ENCODE results near the gene IRF3.

The IRF3 gene

DNA sequence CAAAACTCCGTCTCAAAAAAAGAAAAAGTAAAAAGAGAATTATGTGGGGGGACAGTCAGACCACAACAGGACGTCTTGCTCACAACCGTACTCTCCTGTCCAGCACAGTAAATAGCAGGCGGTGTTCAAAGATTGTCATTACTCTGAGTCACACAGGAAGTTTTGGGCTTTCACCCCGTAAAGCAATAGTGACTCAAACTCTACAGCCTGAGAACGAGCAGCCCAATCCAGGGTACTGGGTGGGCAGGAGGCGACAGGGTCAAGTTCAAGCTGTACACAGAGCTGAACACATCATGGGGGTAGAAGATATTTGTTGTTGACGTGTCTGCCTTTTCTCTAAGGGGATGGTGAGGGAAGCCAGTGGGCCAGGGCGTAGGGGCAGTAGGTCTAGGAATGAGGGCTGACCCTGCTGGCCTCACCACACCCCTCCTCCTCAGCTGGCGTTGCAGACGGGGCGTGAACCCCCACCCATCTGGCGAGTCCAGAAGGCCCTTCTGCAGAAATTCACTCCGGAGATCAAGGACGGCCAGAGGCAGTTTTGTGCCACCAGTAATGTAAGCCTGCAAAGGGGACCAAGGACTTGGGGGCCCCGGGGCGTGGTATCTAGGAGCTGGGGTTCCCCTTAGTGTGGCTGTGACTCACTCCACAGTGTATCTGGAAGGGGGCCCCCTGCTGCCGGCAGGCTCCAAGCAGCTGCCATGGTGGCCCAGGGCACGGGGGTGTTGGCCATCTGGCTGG is 51.4 kb downstream of the IRF3 start:
- DNase-seq, result no peak

DNA sequence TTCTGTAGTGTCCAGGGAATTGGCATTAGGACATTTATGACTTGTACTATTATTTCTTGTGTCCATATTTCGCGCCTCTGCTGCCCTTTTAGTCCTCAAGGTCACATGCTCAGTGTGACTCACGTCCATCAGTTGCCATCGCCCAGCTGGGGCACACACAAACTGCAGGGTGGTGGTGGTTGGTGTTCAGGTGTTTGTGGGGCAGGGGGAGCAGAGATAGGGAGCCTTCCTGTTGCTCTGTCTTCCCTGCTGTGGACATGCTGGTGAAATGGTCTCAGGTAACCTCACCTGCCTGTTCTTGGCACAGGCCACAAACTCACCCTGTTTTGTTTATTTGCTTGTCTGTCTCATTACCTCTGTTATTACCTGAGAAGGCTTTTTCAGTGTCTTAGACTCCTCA is 52.3 kb downstream of the IRF3 start:
- DNase-seq, result no peak
